Stimulated activated CD4-positive, alpha-beta T cell treated with anti-CD3 and anti-CD28 coated beads, TNF-alpha, amount 100 ng/mL, for 48 hours (primary cell): Measurements from ENCODE around the gene RSPH3.
"Not testable (repeated sequence)": the region's sequence is repeated elsewhere in the genome, so short reads cannot be mapped to it uniquely, and the experiment has no call there.

ENCODE experiments used
- DNase-seq, 3 donors: peaks; one replicate each; pipeline ENCODE4 v3.0.0-alpha.2; 2020; ENCODE audit warnings: low read depth in 3 of 3

Gene RSPH3

GRCh38 chr6:159025224-159025623 is 25.2 kb upstream of the RSPH3 start:
- not testable (repeated sequence) for DNase-seq

GRCh38 chr6:159023893-159024292 is 23.9 kb upstream of the RSPH3 start:
- no peak for DNase-seq

DNA sequence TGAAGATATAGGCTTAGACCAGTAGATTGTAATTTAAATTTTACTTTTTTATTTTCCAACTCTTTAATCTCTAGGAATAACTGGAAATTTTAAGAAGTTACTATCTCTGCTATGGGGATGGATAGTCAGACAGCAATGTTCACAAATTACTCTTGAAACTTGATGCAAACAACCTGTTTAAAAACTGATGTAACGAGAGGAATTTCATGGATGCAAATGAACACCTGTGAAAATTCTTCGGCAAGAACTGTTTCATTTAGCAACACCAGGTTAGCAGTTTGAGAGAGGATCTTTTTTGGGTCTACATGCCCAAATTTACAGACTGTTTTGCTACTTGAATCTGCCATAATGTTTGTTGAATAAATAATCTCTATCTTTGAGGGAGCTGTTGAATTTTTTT is 20.0 kb upstream of the RSPH3 start:
- no peak for DNase-seq

GRCh38 chr6:159017757-159018559 is 18.0 kb upstream of the RSPH3 start:
- no peak for DNase-seq

- no peak for DNase-seq
Observed at GRCh38 chr6:159014406-159014805, 14.4 kb upstream of the RSPH3 start.

GRCh38 chr6:159013229-159013628 is 13.2 kb upstream of the RSPH3 start:
- no peak for DNase-seq

DNA sequence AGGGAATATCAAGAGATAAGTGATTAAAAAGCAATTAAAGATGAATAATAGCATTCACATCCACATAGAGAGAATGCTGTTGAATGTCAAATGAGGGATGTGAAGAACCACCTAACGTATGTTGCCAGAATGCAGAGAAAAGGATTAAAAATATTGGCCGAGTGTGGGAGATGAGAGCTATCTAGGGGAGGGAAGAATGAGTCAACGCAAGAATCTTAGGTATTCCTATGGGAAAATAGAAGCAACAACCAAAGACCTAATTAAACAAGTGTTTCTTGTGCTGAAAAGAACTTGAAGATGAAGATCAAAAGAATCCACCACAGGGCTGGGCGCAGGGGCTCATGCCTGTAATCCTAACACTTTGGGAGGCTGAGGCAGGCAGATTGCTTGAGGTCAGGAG is 12.2 kb upstream of the RSPH3 start:
- DNase-seq: no peak

- not testable (repeated sequence) for DNase-seq
Observed at GRCh38 chr6:159010037-159010612, 10.1 kb upstream of the RSPH3 start.

DNA sequence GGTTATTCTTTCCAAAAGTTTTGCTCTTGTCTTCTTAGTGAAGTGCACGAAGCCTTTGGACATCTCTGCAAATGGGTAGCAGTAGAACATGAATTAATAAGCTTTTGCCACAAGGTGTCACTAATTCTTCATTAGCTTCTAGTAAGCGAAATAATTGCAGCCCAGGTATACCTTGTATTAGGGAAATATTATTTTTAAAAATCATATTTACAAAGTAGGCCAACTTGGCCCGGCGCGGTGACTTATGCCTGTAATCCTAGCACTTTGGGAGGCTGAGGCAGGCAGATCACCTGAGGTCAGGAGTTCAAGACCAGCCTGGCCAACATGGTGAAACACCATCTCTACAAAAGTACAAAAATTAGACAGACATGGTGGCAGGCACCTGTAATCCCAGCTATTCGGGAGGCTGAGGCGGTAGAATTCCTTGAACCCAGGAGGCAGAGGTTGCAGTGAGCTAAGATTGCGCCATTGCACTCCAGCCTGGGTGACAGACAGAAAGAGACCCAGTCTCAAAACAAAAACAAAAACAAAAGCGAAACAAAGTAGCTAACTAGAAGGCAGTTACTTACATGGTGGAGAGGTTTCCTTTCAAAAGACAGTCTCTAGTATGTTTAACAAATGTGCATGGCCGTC is 8.8 kb upstream of the RSPH3 start:
- no peak for DNase-seq

- DNase-seq: no peak
Observed at GRCh38 chr6:159007510-159007909, 7.5 kb upstream of the RSPH3 start.

GRCh38 chr6:159005436-159005835 is 5.4 kb upstream of the RSPH3 start:
- no peak for DNase-seq

- no peak for DNase-seq
Observed at GRCh38 chr6:159004592-159004991, 4.6 kb upstream of the RSPH3 start.

GRCh38 chr6:159002432-159003155 is 2.6 kb upstream of the RSPH3 start:
- no peak for DNase-seq

DNA sequence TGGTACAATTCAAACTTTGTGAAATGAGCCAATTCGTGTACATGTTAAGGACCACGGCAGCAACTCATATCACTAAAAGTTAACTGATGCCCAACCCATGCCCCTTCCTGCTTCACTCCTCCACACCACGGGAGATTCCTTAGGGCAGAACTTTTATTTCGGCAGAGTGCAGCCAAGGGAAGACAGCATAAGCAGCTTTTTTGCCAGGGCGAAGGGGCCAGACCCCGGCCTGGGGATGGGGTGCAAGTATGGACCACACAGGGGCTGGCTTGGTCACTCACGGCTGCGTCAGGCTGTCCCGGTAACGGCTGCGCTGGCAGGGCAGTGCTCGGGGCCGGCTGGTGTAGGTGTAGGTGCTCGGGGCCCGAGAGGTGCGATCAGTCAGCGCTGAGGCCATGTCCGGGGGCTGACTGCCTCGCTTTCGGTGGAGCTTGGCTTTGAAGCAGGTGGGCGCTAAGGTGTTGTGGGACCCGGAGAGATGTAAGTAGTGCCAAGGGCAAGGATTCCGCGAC is 792 bp downstream of the RSPH3 start:
- DNase-seq: no peak

DNA sequence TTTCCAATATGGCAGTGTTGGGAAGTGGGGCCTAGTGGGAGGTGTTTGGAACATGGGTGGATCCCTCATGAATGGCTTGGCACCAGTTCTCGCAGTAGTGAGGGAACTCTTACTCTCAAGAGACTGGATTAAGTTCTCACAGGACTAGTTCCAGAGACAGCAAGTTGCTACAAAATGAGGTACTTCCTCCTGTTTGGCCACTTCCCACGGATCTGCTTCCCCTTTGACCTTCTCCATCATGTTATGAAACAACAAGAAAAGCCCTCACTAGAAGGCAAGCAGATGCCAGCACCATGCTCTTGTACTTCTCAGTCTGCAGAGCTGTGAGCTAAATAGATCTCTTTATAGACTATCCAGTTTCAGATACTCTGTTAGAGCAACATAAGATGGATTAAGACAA is 3.1 kb downstream of the RSPH3 start:
- DNase-seq: no peak

DNA sequence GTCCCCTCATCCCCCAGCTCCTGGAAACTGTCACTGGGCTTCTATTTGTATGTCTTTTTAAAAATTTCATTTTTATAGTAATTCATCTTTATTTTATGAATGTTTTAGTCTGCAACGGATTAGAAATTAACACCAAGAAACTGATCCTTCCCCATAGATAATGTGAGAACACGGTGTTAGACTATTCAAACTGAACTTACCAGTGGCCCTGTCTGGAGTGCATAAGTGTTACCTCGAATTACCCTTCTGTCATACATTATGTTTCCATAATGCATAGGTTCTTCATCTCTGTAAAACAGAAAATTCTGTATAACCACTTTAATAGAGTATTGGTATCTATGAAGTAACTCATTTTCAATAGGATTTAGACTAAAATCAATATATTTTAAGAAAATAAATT is 6.4 kb downstream of the RSPH3 start:
- DNase-seq: no peak

DNA sequence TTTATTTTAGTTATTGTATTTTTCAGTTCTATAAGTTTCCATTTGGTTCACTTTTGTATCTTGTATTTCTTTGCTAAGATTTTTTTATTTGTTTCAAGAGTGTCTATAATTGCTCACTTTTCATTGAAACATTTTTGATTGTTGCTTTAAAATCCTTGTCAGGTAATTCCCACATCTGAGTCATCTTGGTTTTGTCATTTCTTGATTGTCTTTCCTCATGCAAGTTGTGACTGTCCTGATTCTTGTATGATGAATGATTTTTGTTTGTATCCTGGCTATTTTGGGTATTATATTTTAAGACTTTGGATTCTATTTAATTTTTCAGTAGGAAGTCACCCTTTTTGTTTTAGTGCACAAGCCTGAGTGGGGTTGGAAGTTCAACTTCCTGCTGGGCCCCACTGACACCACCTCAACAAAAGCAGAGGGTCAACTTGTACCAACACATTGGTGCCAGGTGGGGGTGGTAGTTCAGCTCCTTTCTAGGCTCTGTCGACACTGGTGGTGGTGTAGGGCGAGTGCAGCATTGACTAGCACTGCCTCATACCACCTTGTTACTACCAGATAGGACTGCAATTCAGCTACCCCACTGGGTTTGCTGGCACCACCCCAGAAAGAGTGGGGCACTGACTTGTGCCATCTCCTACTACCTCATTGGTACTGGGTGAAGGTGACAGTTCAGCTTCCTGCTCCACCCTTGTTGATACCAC is 8.8 kb downstream of the RSPH3 start:
- DNase-seq: peak in 1 of 3 donors; percentile 23

GRCh38 chr6:158989711-158990110 is 10.3 kb downstream of the RSPH3 start:
- not testable (repeated sequence) for DNase-seq

DNA sequence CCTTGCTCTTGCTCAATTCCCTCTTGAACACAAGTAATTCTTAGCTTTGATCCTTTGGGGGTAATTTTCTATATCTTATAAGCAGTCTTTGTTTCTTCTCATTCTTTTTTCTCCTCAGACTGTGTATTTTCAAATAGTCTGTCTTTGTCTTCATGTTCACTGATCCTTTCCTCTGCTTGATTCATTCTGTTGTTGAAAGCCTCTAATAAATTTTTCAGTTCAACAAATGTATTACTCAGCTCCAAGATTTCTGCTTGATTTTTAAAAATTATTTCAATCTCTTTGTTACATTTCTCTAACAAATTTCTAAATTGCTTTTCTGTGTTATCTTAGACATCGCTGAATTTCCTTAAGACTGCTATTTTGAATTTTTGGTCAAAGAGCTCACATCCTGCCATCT is 11.5 kb downstream of the RSPH3 start:
- no peak for DNase-seq

DNA sequence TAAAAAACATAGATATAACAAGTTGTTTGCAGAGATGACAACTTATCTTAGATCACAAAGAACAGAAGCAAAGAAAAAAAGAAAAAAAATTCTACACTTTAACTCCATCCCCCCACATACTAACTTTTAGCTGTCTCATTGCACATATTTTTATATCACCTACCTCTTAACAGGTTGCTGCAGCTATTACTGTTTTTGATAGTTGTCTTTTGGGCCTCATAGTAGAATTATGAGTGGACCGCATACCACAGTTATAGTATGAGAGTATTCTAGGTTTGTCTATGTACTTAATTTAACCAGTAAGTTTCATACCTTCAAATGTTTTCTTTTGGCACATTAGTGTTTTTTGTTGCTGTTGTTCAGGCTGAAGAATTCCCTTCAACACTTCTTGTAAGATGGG is 12.3 kb downstream of the RSPH3 start:
- no peak for DNase-seq

GRCh38 chr6:158978757-158979156 is 21.2 kb downstream of the RSPH3 start:
- no peak for DNase-seq

GRCh38 chr6:158977382-158977781 is 22.6 kb downstream of the RSPH3 start:
- DNase-seq: no peak
